ENCODE measurements around the gene DUSP9. TPM values are rescaled to one million over a fixed set of nuclear protein-coding genes. Genes with fewer than 3 reads are reported as not detected.
"Not testable (repeated sequence)": the region's sequence is repeated elsewhere in the genome, so short reads cannot be mapped to it uniquely, and the experiment has no call there.

The DUSP9 gene
- total RNA-seq, 1 experiment from 2014 or later, result 2.4 TPM

DNA sequence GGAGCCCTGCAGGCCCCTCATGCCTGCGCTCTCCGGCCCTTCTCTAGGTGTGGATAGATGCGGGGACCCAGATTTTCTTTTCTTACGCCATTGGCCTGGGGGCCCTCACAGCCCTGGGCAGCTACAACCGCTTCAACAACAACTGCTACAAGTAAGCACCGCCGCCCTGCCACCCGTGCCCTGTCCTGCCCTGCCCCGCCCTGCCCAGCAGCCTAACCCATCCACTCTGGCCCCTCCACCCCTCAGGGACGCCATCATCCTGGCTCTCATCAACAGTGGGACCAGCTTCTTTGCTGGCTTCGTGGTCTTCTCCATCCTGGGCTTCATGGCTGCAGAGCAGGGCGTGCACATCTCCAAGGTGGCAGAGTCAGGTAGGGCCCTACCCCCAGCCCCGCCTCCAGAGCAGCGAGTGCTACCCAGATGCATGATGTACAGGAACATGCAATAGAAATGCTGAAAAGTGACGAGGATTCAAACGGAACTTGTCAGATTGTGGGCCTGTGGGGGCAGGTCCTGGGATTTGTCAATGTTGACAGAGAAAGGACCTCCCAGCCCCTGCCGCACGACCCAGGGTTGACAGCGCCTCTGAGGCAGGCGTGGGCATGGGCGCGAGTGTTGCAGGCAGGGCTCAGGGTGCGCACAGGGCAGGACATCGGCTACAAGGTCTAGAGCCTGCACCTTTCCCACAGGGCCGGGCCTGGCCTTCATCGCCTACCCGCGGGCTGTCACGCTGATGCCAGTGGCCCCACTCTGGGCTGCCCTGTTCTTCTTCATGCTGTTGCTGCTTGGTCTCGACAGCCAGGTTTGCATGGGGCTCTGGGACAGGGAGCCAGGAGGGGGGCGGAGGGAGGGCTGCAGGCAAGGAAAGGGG, 46.4 kb downstream of the DUSP9 start:
- no CpG with 5 or more reads among the region's 31 CpGs for WGBS (ENCODE audit: extremely low coverage, insufficient read length, low lambda C conversion rate)
- Histone ChIP-seq H4K8ac (replicated peaks; ENCODE audit: insufficient read length, low read depth, low read length) (no peak overlapping the region), H3K18ac (ENCODE audit: insufficient read length, low read depth, low read length) (no peak overlapping the region), H2AFZ (ENCODE audit: low read length) (no peak overlapping the region), H3K23ac (ENCODE audit: insufficient read length, low read depth, low read length) (no peak overlapping the region), H3K4me1 (ENCODE audit: insufficient read depth, low read length) (no peaks in the 10 kb centered on the region; the same call in 1 of the 2 replicates), H3K9me3 (ENCODE audit: control insufficient read depth, low read depth, low read length) (no peaks in the 10 kb centered on the region), H3K14ac (ENCODE audit: insufficient read depth, low read length) (no peak overlapping the region), H4K20me1 (ENCODE audit: control insufficient read depth, insufficient read depth, insufficient read length) (peaks cover 5% of the 10 kb centered on the region), H3K23me2 (ENCODE audit: insufficient read length, low read depth, low read length, poor library complexity, severe bottlenecking) (no peaks in the 10 kb centered on the region), H3K56ac (ENCODE audit: insufficient read length, low read depth, low read length) (no peak overlapping the region), H3K9ac (ENCODE audit: extremely low read depth, insufficient read length, low read length) (no peak overlapping the region), H2BK5ac (ENCODE audit: insufficient read length, low read length) (no peak overlapping the region), H3K4ac (ENCODE audit: low read depth, low read length) (no peak overlapping the region), H4K5ac (ENCODE audit: insufficient read length, low read depth, low read length) (no peak overlapping the region), H3K27ac (ENCODE audit: insufficient read length, low read depth, low read length) (no peak overlapping the region), H4K91ac (ENCODE audit: insufficient read length, low read depth, low read length) (no peak overlapping the region), H2BK15ac (ENCODE audit: low read depth, low read length) (no peak overlapping the region), H3K27me3 (ENCODE audit: insufficient read depth, low read length) (no peaks in the 10 kb centered on the region), H3K79me1 (ENCODE audit: insufficient read depth, low read depth, low read length, poor library complexity, severe bottlenecking) (no peaks in the 10 kb centered on the region), H3K79me2 (ENCODE audit: insufficient read depth, low read length) (no peaks in the 10 kb centered on the region; the same call in 1 of the 2 replicates), H2BK120ac (ENCODE audit: low read depth, low read length, poor library complexity, severe bottlenecking) (no peak overlapping the region), H3K4me2 (ENCODE audit: insufficient read depth, insufficient read length, low read length) (no peak overlapping the region), H2BK12ac (ENCODE audit: insufficient read length, low read depth, low read length) (no peak overlapping the region), H2AK5ac (ENCODE audit: insufficient read length, low read length) (no peak overlapping the region), H2BK20ac (ENCODE audit: low read depth, low read length, poor library complexity, severe bottlenecking) (no peak overlapping the region), H3T11ph (ENCODE audit: low read length) (no peak overlapping the region)
- TF ChIP-seq, protein P1, sequence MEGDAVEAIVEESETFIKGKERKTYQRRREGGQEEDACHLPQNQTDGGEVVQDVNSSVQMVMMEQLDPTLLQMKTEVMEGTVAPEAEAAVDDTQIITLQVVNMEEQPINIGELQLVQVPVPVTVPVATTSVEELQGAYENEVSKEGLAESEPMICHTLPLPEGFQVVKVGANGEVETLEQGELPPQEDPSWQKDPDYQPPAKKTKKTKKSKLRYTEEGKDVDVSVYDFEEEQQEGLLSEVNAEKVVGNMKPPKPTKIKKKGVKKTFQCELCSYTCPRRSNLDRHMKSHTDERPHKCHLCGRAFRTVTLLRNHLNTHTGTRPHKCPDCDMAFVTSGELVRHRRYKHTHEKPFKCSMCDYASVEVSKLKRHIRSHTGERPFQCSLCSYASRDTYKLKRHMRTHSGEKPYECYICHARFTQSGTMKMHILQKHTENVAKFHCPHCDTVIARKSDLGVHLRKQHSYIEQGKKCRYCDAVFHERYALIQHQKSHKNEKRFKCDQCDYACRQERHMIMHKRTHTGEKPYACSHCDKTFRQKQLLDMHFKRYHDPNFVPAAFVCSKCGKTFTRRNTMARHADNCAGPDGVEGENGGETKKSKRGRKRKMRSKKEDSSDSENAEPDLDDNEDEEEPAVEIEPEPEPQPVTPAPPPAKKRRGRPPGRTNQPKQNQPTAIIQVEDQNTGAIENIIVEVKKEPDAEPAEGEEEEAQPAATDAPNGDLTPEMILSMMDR (conservative IDR thresholded peaks at IDR 0.05), result no peak
- H3K27me3 Mint-ChIP-seq (ENCODE audit: low read depth), result peaks cover 1% of the 10 kb centered on the region; the same call in 1 of the 2 replicates
- no peak overlapping the region for H3K4me3 Mint-ChIP-seq
- no peak overlapping the region for H3K27ac Mint-ChIP-seq
- peaks cover 0 to 8% of the 10 kb centered on the region in 2 experiments; a peak in 2 of 4 replicates for H3K4me1 Mint-ChIP-seq
- H3K9me3 Mint-ChIP-seq, result peaks cover 39 to 69% of the 10 kb centered on the region in 2 experiments
- peaks cover 24 to 61% (median 55%) of the 10 kb centered on the region in 3 experiments; a peak in 6 of 7 replicates for H3K36me3 Mint-ChIP-seq (ENCODE audit: insufficient read depth in 1 of 3, low read depth in 3 of 3)
- no peak for DNase-seq

DNA sequence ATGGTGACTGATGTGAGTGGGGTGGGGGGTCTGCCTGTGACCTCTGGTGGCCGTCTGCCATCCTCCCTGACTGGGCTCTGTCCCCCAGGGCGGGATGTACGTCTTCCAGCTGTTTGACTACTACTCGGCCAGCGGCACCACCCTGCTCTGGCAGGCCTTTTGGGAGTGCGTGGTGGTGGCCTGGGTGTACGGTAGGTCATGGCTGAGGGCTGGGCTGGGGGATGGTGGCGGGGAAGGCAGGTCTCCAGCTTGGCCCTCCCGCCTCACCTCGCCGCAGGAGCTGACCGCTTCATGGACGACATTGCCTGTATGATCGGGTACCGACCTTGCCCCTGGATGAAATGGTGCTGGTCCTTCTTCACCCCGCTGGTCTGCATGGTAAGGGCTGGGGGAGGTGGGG, 47.3 kb downstream of the DUSP9 start:
- H3K4me2 ChIP-seq (ENCODE audit: insufficient read depth, insufficient read length, low read length); H2BK15ac ChIP-seq (ENCODE audit: low read depth, low read length); DNase-seq; H3K27me3 Mint-ChIP-seq (ENCODE audit: low read depth); H2AK5ac ChIP-seq (ENCODE audit: insufficient read length, low read length); H2BK12ac ChIP-seq (ENCODE audit: insufficient read length, low read depth, low read length); H4K8ac ChIP-seq (replicated peaks; ENCODE audit: insufficient read length, low read depth, low read length); H3K79me1 ChIP-seq (ENCODE audit: insufficient read depth, low read depth, low read length, poor library complexity, severe bottlenecking); H4K91ac ChIP-seq (ENCODE audit: insufficient read length, low read depth, low read length); H3K23ac ChIP-seq (ENCODE audit: insufficient read length, low read depth, low read length); H3K9me3 ChIP-seq (ENCODE audit: control insufficient read depth, low read depth, low read length); H4K5ac ChIP-seq (ENCODE audit: insufficient read length, low read depth, low read length); H3K4me3 Mint-ChIP-seq; H3K4me1 Mint-ChIP-seq; H3K27ac ChIP-seq (ENCODE audit: insufficient read length, low read depth, low read length); H2BK5ac ChIP-seq (ENCODE audit: insufficient read length, low read length); H3K27ac Mint-ChIP-seq; H3K23me2 ChIP-seq (ENCODE audit: insufficient read length, low read depth, low read length, poor library complexity, severe bottlenecking); H3K4me1 ChIP-seq (ENCODE audit: insufficient read depth, low read length); H3K27me3 ChIP-seq (ENCODE audit: insufficient read depth, low read length); H3K14ac ChIP-seq (ENCODE audit: insufficient read depth, low read length); H3T11ph ChIP-seq (ENCODE audit: low read length); H3K18ac ChIP-seq (ENCODE audit: insufficient read length, low read depth, low read length); H2AFZ ChIP-seq (ENCODE audit: low read length); H3K79me2 ChIP-seq (ENCODE audit: insufficient read depth, low read length); H3K56ac ChIP-seq (ENCODE audit: insufficient read length, low read depth, low read length); H4K20me1 ChIP-seq (ENCODE audit: control insufficient read depth, insufficient read depth, insufficient read length); H2BK120ac ChIP-seq (ENCODE audit: low read depth, low read length, poor library complexity, severe bottlenecking); H2BK20ac ChIP-seq (ENCODE audit: low read depth, low read length, poor library complexity, severe bottlenecking); H3K4ac ChIP-seq (ENCODE audit: low read depth, low read length); H3K9ac ChIP-seq (ENCODE audit: extremely low read depth, insufficient read length, low read length): not testable (repeated sequence)
- no CpG with 5 or more reads among the region's 16 CpGs for WGBS (ENCODE audit: extremely low coverage, insufficient read length, low lambda C conversion rate)
- Mint-ChIP-seq H3K9me3 (peaks cover 47 to 77% of the 10 kb centered on the region in 2 experiments), H3K36me3 (ENCODE audit: insufficient read depth in 1 of 3, low read depth in 3 of 3) (peaks cover 24 to 65% (median 55%) of the 10 kb centered on the region in 3 experiments)
